ENCODE data around the gene CXorf58.
A peak's percentile ranks its signal among the peaks of the same experiment; 100 is the strongest.

CXorf58 gene

GRCh38 chrX:23901805-23902204, 6.0 kb upstream of the CXorf58 start:
- DNase-seq: peak; percentile 79

- no peak for DNase-seq
These were observed 5.4 kb upstream of the CXorf58 start for GRCh38 chrX:23902419-23902818.

- no peak for DNase-seq
These were observed 3.7 kb upstream of the CXorf58 start for GRCh38 chrX:23904096-23904495.

GRCh38 chrX:23907111-23907497, 702 bp upstream of the CXorf58 start:
- DNase-seq: no peak

- DNase-seq: no peak
These were observed 606 bp downstream of the CXorf58 start for GRCh38 chrX:23908219-23909004.

GRCh38 chrX:23911126-23911835, 3.5 kb downstream of the CXorf58 start:
- DNase-seq: no peak

- DNase-seq: no peak
These were observed 11.3 kb downstream of the CXorf58 start for GRCh38 chrX:23919148-23919547.

- DNase-seq: peak; percentile 58
These were observed 12.0 kb downstream of the CXorf58 start for GRCh38 chrX:23919706-23920320.

GRCh38 chrX:23926015-23926414, 18.2 kb downstream of the CXorf58 start:
- no peak for DNase-seq

- DNase-seq: no peak
These were observed 23.2 kb downstream of the CXorf58 start for GRCh38 chrX:23930894-23931604.

- no peak for DNase-seq
These were observed 24.2 kb downstream of the CXorf58 start for GRCh38 chrX:23932046-23932445.

- no peak for DNase-seq
These were observed 27.3 kb downstream of the CXorf58 start for GRCh38 chrX:23935106-23935505.

- DNase-seq: no peak
These were observed 28.4 kb downstream of the CXorf58 start for GRCh38 chrX:23936180-23936579.

GRCh38 chrX:23937100-23937499, 29.3 kb downstream of the CXorf58 start:
- DNase-seq: no peak

GRCh38 chrX:23938690-23939089, 30.9 kb downstream of the CXorf58 start:
- no peak for DNase-seq

GRCh38 chrX:23939203-23939602, 31.4 kb downstream of the CXorf58 start:
- no peak for DNase-seq

GRCh38 chrX:23944234-23944633, 36.4 kb downstream of the CXorf58 start:
- DNase-seq: no peak

- no peak for DNase-seq
These were observed 37.4 kb downstream of the CXorf58 start for GRCh38 chrX:23945206-23945605.

GRCh38 chrX:23952391-23952790, 44.6 kb downstream of the CXorf58 start:
- DNase-seq: no peak

- DNase-seq: peak; percentile 70
These were observed 45.4 kb downstream of the CXorf58 start for GRCh38 chrX:23952984-23953907.

GRCh38 chrX:23953908-23954269, 46.1 kb downstream of the CXorf58 start:
- DNase-seq: no peak

GRCh38 chrX:23954396-23954795, 46.6 kb downstream of the CXorf58 start:
- peak; percentile 82 for DNase-seq

Data from islet precursor cell (in vitro differentiated cells).